MM.1S (cell line): ENCODE measurements around the gene STMN3.

Source experiments
- DNase-seq: peaks from one replicate; pipeline ENCODE4 v3.0.0-alpha.2; 2015
- H2AFZ ChIP-seq: fragments of 300-600 bp; sonication (generic); 2 replicates; pipeline ENCODE4 v1.6.0; 2016; ENCODE audit warnings: antibody characterized with exemption, low read length
- H3F3A ChIP-seq: fragments of 300-600 bp; sonication (generic); 2 replicates; pipeline ENCODE4 v1.6.1; 2016; ENCODE audit warnings: mild to moderate bottlenecking, antibody characterized with exemption, low read length, moderate library complexity, mixed read lengths; ENCODE audit not compliant: insufficient read depth
- H3K27ac ChIP-seq: fragments of 300-600 bp; sonication (generic); 2 replicates; pipeline ENCODE4 v1.5.1; 2016; ENCODE audit warnings: mild to moderate bottlenecking, low read length
- H3K27me3 ChIP-seq: fragments of 300-600 bp; sonication (generic); replicated peaks from 2 replicates; pipeline ENCODE4 v1.6.0; 2016; ENCODE audit warnings: low read length; ENCODE audit not compliant: insufficient read depth
- H3K36me3 ChIP-seq: fragments of 300-600 bp; sonication (generic); replicated peaks from 2 replicates; pipeline ENCODE4 v1.6.1; 2016; ENCODE audit warnings: mild to moderate bottlenecking, low read length, mixed read lengths; ENCODE audit not compliant: insufficient read depth
- H3K4me1 ChIP-seq: fragments of 300-600 bp; sonication (generic); 2 replicates; pipeline ENCODE4 v1.6.1; 2016; ENCODE audit warnings: low read length, mixed read lengths
- H3K4me2 ChIP-seq: fragments of 300-600 bp; sonication (generic); 2 replicates; pipeline ENCODE4 v1.6.0; 2016; ENCODE audit warnings: low read depth, low read length
- H3K4me3 ChIP-seq: fragments of 300-600 bp; sonication (generic); 2 replicates; pipeline ENCODE4 v1.5.1; 2016; ENCODE audit warnings: low read length, mixed read lengths
- H3K79me2 ChIP-seq: fragments of 300-600 bp; sonication (generic); 2 replicates; pipeline ENCODE4 v1.6.1; 2016; ENCODE audit warnings: mixed run types, low read length, mixed read lengths
- H3K9ac ChIP-seq: fragments of 300-600 bp; sonication (generic); 2 replicates; pipeline ENCODE4 v1.6.1; 2016; ENCODE audit warnings: low read length, mixed read lengths
- H3K9me2 ChIP-seq: fragments of 300-600 bp; sonication (generic); replicated peaks from 2 replicates; pipeline ENCODE4 v1.6.1; 2016; ENCODE audit warnings: mild to moderate bottlenecking, low read length, mixed read lengths; ENCODE audit not compliant: insufficient read depth
- H3K9me3 ChIP-seq: fragments of 300-600 bp; sonication (generic); replicated peaks from 2 replicates; pipeline ENCODE4 v1.6.1; 2016; ENCODE audit warnings: mild to moderate bottlenecking, low read length, mixed read lengths; ENCODE audit not compliant: insufficient read depth
- H4K20me1 ChIP-seq: fragments of 300-600 bp; sonication (generic); 2 replicates; pipeline ENCODE4 v1.6.1; 2016; ENCODE audit warnings: mild to moderate bottlenecking, low read length, moderate library complexity, mixed read lengths; ENCODE audit not compliant: insufficient read depth
- CTCF ChIP-seq: fragments of 300-600 bp; sonication (generic); IDR thresholded peaks from 2 replicates; pipeline ENCODE4 v1.5.1; 2016; ENCODE audit warnings: antibody characterized with exemption, low read length, mixed read lengths
- EZH2 ChIP-seq: fragments of 300-600 bp; sonication (generic); optimal IDR thresholded peaks from 2 replicates; pipeline ENCODE3; 2017; ENCODE audit warnings: low read depth, mild to moderate bottlenecking, antibody characterized with exemption, low read length, mixed read lengths
- EZH2phosphoT487 ChIP-seq: fragments of 300-600 bp; sonication (generic); IDR thresholded peaks from 2 replicates; pipeline ENCODE4 v1.6.1; 2018; ENCODE audit warnings: antibody characterized with exemption, low read length

The STMN3 gene

GRCh38 chr20:63680857-63681608, 27.8 kb upstream of the STMN3 start:
- TF ChIP-seq CTCF (no peak), EZH2phosphoT487 (no peak), EZH2 (no peak)
- Histone ChIP-seq H3K27me3 (no peaks in the 10 kb centered on the region), H3K9me3 (no peaks in the 10 kb centered on the region), H3K4me2 (no peak overlapping the region), H3K27ac (no peak overlapping the region), H3K36me3 (no peaks in the 10 kb centered on the region), H3K4me1 (no peaks in the 10 kb centered on the region), H3K9me2 (no peaks in the 10 kb centered on the region), H3K9ac (no peak overlapping the region), H2AFZ (no peak overlapping the region), H3K4me3 (no peak overlapping the region), H3F3A (no peaks in the 10 kb centered on the region), H4K20me1 (no peaks in the 10 kb centered on the region), H3K79me2 (no peaks in the 10 kb centered on the region)
- DNase-seq, result no peak

GRCh38 chr20:63680427-63680826, 27.2 kb upstream of the STMN3 start:
- Histone ChIP-seq H3K9me2 (no peaks in the 10 kb centered on the region), H3K9ac (no peak overlapping the region), H3K4me2 (no peak overlapping the region), H2AFZ (no peak overlapping the region), H3K79me2 (no peaks in the 10 kb centered on the region), H3K27me3 (no peaks in the 10 kb centered on the region), H3K9me3 (no peaks in the 10 kb centered on the region), H3K4me1 (no peaks in the 10 kb centered on the region), H4K20me1 (no peaks in the 10 kb centered on the region), H3K4me3 (no peak overlapping the region), H3K27ac (no peak overlapping the region), H3F3A (no peaks in the 10 kb centered on the region), H3K36me3 (no peaks in the 10 kb centered on the region)
- no peak for DNase-seq
- TF ChIP-seq CTCF (no peak), EZH2phosphoT487 (no peak)

GRCh38 chr20:63679799-63680305, 26.6 kb upstream of the STMN3 start:
- Histone ChIP-seq H3K27ac (no peak overlapping the region), H3K9me3 (no peaks in the 10 kb centered on the region), H3K9ac (no peak overlapping the region), H3K79me2 (no peaks in the 10 kb centered on the region), H2AFZ (no peak overlapping the region), H4K20me1 (no peaks in the 10 kb centered on the region), H3K4me3 (no peak overlapping the region), H3F3A (no peaks in the 10 kb centered on the region), H3K27me3 (no peaks in the 10 kb centered on the region), H3K36me3 (no peaks in the 10 kb centered on the region), H3K9me2 (no peaks in the 10 kb centered on the region), H3K4me1 (no peaks in the 10 kb centered on the region), H3K4me2 (no peak overlapping the region)
- TF ChIP-seq EZH2 (no peak), EZH2phosphoT487 (no peak), CTCF (no peak)
- DNase-seq, result no peak
